Activated T-helper 1 cell treated with Interleukin-2 at 50 U/mL for 16 hours (primary cell): ENCODE results near the gene DAP.
"Not testable (repeated sequence)": the region's sequence is repeated elsewhere in the genome, so short reads cannot be mapped to it uniquely, and the experiment has no call there.

Source experiments
- DNase-seq: peaks from one replicate; pipeline ENCODE4 v3.0.0-alpha.2; 2020; ENCODE audit warnings: low read depth

Gene DAP

DNA sequence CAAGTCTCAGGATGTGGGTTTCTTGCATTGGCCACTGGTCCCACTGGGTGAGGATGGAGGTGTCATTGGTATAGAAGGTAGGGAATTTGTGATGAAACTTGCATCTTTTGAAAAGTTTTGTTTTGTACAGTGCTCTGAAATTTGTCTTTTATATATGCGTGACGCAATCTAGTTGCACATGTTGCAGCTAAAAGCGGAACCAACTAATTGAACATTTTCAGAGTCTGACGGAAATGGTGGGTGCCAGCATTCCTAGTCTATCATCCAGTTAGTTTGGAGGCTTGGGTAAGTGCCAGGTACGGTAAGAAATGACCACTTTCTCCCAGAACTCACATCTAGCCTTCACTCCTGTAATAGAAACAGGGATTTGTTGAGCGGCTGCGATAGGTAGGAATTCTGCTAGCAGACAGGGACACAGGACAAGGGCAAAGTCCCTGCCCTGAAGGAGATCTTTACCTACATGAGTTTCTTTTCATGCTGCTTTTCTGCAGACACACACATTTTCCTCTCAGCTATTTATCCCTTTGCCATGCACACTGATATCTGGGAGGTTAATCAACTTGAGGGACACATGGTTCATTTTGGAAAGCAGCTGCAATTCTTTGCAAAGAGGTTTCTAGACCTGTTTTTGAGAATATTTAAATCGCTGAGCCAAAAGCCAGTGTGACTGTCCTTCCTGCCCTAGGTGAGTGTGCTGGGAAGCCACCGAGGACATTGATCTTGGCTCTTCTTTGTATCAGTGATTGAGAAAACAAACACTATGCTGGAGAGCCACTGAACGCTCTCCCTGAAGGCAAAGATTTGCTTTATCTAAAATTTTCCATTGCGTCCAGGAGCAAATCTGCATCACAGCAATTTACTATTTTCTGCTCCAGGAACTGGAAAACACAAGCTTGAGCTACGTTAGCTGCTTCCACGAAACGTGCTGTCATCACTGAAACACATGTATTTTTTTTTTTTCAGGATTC is 89.7 kb downstream of the DAP start:
- no peak for DNase-seq

DNA sequence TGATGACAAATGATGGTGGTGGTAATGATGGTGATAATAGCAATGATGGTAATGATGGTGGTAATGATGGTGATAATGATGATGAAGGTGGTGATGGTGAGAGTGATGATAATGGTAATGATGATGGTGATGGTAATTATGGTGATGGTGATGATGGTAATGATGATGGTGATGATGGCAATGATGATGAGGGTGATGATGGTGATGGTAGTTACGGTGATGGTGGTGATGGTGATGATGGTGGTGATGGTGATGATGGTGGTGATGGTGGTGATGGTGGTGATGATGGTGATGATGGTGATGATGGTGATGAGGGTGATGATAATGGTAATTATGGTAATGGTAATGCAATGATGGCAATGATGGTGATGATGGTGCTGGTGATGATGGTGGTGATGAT is 91.1 kb downstream of the DAP start:
- DNase-seq, result no peak

DNA sequence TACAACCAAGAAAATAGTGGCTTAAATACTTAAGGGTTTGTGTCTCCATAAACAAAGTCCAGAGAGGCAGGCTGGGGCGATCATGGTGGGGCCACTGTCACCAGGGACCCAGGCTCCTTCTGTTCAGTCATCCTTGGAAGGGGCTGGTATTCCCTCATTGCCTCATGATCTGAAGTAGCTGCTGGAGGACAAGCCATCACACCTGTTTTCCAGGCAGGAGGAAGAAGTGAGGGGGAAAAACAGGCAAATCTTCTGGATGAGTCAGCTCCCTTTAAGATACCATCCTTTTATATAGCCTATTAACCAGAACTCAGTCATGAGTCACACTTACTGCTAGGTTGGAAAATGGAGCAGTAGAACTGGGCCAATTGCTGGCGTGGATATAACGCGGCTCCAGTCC is 92.3 kb downstream of the DAP start:
- no peak for DNase-seq

DNA sequence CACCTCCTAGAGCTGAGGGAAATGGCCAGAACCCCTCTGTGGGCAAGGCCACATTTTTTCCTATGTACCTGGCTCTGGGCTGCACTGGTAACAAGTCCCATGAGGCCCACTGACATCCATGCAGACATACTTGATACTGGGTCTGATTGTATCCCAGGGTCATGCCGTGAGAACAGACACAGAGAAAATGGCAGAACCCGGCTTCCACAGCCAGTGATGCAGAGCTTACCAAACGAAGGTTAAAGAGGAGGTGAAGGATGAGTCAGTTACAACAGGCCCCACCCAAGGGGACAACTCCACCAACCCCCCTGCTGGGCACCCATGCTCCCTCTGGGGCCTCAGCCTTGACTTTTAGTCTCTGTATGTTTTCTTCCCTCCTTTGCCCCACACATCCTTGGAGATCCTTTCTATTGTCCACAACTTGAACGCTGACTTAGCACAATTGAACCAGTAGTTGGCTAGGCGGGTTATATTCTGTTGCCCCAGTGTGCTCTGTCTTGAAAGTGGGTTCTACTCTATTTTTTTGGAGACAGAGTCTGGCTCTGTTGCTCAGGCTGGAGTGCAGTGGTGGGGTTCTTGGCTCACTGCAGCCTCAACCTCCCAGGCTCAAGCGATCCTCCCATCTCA is 93.5 kb downstream of the DAP start:
- DNase-seq, result no peak

DNA sequence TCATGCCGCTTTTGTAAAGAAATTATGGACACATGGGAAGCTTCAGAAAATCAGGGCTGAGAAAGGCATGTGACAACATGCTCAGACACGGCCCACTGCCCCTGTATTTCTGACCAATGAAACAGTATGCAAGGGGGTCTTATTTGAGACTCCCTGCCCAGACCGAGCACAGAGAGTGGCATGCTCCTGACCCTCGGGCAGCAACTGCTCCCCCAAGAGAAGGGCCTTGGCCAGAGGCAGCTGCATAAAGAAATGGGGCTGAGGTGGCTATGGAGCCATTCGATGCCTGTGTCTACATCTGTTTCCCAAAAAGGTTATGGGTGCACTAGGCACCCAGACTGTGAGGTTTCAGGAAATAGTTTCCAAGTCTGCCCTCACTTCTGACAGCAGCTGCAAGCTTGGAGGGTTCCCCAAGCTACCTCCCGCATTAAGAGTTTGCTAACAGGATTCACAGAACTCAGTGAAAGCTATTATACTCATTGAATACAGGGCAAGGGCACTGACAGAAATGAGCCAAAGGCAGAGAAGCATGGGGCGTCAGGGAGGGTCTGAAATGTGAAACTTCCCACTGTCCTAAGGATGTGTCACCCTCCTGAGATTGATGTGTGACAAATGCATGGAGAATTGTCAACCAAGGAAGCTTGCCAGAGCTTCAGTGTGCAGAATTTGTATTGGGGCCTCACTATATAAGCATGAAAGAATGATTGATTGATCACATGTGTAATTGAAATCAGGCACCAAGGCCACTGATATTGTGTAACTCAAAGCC is 94.3 kb downstream of the DAP start:
- no peak for DNase-seq

DNA sequence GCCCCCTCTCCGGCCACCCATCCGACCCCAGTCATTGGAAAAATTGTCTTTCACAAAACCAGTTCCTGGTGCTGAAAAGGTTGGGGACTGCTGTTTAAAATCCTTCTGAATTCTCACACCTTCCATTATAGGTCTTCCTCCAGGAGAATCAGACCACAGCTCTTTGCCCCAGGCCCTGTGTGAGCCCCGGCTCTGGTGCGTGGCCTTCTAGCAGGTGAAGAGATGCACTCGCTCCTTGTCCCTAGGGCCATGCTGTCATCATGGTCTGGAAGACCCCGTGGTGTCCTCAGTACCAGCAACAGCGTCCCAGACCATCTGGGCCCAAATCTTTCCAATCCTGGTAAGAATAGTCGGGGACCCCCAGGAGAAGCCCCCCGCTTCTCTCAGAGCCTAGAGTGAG is 95.2 kb downstream of the DAP start:
- no peak for DNase-seq

DNA sequence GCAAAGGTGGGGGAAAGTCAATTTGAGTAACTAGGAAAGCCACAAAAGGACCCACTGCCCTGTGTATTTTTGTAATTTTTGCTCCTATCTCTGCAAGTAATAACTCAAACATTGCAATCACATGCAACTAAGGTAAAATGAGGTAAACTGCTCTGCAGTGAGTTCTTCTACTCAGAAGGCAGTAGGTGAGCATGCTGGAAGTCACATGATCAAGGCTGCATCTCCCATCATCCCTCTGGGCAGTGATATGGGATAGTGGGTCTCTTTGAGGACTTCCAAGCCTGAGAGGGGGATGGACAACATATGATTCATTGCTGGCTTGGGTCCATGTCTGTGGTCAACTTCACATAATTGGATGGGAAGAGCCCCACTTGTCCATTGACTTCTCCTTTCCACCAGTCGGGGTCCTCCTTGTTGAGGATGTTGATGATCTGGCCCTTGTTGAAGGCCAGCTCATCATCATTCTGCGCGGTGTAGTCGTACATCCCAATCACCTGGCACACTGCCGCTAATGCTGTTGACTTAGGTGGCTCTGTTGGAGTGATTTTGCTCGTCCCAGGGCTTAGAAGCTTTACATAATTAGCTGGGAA is 96.8 kb downstream of the DAP start:
- DNase-seq, result not testable (repeated sequence)

DNA sequence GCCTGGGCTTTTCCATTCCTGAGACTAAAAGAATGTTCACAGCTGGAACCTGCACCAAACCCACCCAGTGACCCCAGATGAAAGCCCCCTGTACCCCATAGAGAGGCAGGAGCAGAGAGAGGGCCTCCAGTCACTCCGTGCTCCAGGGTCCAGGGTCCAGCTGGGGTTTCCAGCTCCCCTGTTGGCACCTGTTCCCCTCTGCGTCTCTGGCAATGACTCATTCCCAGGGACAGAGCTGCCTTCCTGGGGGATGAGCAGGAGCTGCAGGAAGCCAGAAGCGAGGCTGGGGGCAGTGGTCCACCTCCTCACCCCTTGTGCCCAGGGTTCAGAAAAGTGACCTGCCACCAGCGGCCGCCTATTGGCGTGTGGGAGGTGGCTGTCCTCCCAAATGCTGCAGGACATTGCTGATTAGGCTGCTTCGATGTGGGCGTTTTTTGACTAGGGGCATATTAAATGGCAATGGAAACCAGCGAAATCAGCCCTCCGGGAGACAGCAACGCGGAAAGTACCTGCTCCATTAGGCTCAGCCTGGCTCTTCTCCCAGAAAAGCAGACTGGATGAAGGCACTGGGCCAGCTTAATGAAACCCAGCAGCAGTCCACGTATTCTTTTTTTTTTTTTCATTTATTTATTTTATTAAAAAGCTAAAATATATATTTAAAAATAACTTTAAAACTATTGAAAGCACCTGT is 97.4 kb downstream of the DAP start:
- DNase-seq, result no peak

DNA sequence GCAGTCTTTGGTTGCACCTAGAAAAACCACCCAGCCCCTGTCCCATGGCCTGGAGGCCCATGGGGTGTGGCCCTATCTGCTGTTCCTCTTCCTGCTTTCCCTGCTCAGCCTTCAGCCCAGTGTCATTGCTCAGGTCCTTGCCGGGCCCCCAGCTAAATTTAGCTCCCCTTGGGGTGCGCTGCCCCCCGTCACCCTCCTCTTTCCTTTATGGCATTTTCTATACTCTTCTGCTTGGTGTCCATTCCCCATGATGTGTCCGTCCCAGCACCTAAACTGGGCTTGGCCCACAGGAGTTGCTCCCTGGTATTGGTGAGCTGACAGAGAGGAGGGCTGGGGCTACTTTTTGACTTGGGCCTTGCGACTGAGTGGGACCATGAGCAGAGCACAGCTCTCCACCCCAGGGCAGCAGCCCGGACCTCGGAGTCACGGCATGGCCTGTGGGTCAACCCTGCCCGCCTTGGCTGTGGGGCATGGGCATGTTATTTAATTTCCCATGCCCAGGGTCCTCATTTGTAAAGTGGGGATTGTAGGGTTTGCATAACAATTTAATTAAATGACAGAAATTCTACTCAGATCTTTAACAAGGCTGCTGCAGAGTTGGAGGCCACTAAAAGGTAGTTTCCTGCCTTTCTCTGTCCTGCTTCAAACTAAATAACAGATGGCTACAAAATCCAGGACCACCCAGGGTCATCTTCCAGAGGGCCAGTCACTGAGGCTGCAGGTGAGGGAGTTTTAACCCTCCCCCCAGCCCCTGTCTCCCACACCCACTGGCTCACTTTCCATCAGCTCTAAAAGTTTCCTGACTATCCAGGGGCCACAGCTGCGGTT is 98.2 kb downstream of the DAP start:
- no peak for DNase-seq

DNA sequence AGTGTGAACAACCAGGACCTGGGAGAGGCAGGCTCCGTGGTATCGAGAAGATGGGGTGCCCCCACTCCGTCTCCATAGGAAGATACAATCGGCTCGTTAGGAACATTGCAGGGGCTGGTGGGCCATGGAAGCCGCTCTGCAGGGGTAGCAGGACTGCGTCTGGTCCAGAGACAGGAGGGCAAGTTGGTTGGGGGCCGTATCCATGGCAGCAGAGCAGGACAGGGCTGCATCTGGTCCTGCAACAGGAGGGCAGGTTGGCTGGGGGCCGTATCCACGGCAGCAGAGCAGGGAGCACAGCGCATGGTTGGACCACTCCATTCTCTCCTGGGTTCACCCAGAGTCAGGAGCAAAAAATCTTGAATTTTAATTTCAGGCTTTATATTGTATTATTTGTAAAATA is 99.0 kb downstream of the DAP start:
- DNase-seq, result no peak

DNA sequence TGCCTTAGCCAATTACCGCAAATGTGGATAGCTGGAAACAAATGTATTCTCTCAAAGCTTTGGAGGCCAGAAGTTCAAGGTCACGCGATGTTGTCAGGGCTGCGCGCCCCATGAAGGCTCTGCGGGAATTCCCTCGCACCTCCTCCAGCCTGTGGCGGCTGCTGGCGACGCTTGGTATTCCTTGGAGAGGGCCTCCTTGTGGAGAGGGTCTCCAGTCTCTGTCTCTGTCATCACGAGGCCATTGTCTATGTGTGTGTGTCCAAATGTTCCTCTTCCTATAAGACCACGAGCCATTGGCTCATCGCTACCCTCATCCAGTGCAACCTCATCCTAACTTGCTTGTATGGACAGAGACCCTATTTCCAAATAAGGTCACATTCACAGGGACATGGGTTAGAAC is 99.6 kb downstream of the DAP start:
- no peak for DNase-seq

DNA sequence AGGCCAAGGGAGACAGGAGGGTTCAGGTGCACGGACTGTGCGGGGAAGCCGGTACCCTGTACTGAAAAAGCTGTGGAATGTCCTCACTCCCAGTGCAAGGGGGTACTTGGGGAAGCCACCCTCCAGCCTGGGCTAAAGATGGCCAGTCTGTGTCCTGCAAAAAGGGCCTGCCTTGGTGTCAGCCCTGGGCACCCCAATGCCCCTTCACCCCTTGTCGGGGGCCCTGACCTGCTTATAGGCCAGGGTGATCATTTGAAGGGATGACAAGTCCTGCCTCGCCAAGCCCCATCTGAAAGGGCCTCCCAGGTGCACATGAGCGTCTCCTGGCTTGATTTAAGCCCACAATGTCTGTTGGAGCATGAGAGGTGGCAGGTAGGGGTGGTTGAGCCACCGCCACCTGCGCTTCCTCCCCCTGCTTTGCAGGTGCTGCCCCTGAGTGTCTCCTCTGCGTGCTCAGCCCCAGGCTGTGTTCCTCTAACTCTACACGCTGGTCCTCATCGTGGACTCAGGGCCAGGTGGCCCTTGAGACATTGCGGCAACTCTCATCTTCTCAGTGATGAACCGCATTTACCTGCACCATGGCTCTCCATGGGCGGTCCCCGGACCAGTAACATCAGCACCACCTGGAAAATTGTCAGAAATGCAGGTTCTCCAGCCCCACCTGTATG is 100.2 kb downstream of the DAP start:
- DNase-seq, result no peak

DNA sequence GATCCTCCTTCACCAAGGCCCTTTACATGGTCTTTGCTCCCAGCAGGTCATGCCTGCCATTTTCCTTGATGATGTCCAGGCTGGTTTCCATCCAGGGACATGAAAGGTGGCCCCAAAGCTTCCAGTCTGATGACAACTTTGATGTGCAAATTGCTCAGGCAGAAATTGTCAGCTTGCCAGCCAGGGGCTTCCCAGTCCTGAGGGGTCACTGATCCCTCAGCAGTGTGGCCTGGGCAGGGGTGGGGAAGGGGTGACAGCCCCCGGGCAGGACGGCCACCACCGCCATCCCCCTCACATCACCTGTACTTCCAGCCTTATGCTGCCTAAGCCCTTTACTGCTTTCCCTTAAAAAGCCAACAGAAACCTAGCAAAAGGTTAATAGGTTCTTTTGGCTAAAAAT is 100.9 kb downstream of the DAP start:
- no peak for DNase-seq

DNA sequence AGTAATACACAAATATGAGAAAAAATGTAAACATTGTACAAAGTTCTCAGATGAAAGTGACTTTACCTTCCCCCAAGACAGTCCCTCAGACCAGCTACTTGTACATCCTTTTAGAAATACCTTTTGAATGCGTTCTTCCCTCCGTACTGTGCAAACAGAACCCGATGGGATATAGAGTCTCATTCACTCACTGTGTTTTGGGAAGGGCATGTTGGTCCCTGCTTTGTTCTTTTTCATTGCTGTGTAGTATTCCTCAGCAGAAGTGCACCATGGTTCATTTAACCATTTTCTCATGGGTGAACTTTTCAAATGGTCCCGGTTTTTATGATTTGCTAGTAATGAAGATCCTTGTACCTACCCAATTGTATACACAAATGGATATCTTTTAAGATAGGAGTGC is 102.8 kb downstream of the DAP start:
- no peak for DNase-seq

DNA sequence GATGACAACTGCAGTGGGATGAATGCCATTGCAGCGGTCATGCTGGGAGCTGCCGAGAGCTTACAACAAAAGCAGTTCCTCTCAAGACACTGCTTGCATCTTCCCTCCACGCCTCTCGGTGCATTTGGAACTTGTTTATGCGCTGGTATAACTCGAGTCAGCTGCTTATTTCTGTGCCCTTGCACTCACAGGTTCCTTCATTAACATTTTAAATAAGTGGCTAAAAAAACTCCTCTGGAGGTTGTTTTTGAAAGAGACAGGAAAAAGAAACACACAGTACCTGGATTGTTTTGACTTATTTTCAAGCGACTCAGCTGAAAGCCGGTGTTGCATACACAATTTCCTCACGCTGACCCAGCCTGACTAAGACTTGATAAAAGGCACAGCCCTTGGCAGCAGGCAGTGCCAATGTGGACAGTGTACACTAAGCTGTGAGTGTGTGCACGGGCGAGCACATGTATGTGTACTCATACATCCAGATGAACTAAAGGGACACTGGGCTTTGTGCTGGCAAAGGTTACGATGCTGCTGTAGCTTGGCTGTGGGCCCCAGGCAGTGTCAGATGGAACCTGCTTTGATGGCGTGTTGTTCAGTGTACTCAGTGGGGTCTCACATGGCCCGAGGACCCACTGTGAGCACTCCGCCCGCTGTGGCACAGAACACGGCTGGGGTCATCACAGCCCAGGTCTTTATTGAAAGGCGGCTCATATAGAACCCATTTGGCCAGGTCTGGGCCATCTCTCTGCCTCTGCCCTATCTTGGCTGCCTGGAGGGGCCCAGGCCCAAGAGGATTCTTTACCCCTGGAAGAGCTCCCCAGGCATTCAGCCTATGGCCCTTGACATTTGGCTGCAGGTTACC is 104.8 kb downstream of the DAP start:
- no peak for DNase-seq

DNA sequence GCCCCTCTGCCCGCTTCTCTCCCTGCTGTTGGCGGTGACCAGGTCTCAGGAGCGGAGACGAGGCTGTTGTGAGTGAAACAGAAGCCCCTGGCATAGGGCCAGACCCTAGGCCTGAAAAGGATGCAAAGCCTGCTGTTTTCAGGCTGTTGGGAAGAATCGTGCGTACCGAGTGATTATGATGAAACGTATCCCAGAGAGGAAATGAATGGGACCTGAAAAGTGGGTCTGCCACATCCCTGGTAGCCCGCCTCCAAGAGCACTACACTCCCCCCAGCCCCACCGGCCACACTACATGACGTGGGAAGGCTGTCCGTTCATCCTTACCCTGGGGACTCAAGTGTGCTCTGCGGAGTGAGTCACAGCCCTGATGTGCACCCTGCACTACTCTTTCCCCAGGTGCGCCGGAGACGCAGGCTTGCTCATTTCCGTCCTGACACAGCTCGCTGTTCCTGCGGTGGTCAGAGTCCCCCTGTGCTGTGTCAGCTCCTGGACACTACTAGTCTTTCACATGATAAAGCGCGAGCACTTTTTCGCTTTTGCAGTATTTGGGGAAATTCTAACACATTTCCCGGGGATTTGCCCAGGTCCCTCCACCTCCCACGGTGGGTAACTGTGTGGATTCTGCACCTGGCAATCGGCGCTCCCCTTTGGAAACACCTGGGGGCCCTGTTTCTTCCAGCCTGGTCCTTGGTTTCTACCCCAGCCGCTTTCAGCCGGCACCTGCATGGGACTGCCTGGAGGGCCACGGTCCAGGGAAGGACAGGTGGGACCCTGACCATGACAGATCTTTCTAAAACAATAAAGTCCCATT is 105.7 kb downstream of the DAP start:
- DNase-seq, result no peak

DNA sequence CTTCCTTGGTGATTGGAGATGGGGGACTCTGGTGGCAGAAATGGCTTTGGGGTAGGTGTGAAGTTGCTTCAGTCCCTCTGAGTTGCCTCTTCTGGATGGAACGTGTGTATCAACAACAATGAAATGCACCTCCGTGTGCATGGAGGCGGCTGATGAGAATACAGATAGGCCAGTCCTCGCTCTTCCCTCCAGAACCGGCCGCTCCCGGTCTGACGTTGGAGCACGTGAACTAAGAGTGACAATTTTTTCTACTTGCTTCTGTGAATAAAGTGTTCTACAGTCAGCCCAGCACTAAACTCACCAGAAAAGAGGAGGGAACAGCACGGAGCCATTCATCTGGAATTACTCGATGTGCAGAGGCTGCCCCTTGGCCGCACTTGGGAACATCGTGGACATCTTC is 106.5 kb downstream of the DAP start:
- no peak for DNase-seq

DNA sequence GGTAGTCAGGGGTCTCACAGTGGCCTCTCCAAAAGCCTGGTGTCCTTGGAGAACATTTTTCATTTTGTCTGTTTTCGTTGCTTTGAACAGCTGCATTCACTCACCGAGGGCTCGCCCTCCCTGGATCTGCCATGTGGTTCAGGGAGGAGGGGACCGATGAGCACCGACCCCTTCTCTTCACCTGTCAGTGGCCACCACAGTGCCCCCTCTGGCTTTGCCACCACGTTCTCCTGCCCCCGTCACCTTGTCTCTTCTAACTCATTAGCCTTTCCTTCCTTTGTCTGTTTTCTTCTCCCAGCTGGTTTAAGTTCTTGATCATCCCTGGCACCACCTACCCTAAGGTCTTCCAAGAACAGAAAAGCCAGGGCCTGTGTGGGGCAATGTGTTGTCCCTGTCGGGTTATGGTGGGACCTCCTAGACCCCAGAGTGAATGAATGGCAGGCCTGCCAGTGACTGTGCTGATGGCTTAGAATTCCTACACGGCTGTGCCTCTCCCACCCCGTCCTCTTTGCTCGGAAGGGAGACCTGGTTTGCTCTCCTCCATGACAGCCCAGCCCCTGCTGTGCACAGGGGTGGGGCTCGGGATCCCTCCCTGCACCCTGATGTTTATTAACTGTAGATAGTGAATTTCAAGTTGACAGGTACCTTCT is 107.2 kb downstream of the DAP start:
- no peak for DNase-seq
